Left cardiac atrium (tissue), 4 donors: ENCODE measurements around the gene PLEKHG5. TPM values are rescaled to one million over a fixed set of nuclear protein-coding genes. Genes with fewer than 3 reads are reported as not detected.
"Not testable (repeated sequence)": the region's sequence is repeated elsewhere in the genome, so short reads cannot be mapped to it uniquely, and the experiment has no call there.

Experiments used
- ATAC-seq, 2 donors: fragments of 200-7000 bp; cut with Tn5 transposase; one replicate each; pipeline ENCODE4 v1.9.1; 2020; ENCODE audit warnings: mild to moderate bottlenecking in 2 of 2, moderate library complexity in 2 of 2
- DNase-seq: peaks from one replicate; pipeline ENCODE4 v3.0.0-alpha.2; 2020
- intact Hi-C, 2 donors: fragments of 100-400 bp; cut with DNase I; formaldehyde crosslinking; loops; one replicate each; pipeline versions ENCODE4 v1.14.1 to v1.15.1; 2022 to 2023
- total RNA-seq, 2 donors: library from RNA; stranded (reverse); fragmentation: NEBNext Ultra II Directional; extraction: Animal tissue kit (Norgen Biotek cat#: 25700); gene quantifications; one replicate each; pipeline ENCODE4 v1.2.1, GENCODE V29; 2021
- donor health status: DM: no; HTN: yes; CAD: no.
- donor health status: DM: no; HTN: yes; CAD: no; lungs with severe emphysema.
- donor health status: DM: yes; HTN: yes; CAD: no.
- donor health status: Dilated cardiomyopathy.

Gene PLEKHG5
- total RNA-seq, 2 donors from 2014 or later = 10.7 to 11.8 TPM

DNA sequence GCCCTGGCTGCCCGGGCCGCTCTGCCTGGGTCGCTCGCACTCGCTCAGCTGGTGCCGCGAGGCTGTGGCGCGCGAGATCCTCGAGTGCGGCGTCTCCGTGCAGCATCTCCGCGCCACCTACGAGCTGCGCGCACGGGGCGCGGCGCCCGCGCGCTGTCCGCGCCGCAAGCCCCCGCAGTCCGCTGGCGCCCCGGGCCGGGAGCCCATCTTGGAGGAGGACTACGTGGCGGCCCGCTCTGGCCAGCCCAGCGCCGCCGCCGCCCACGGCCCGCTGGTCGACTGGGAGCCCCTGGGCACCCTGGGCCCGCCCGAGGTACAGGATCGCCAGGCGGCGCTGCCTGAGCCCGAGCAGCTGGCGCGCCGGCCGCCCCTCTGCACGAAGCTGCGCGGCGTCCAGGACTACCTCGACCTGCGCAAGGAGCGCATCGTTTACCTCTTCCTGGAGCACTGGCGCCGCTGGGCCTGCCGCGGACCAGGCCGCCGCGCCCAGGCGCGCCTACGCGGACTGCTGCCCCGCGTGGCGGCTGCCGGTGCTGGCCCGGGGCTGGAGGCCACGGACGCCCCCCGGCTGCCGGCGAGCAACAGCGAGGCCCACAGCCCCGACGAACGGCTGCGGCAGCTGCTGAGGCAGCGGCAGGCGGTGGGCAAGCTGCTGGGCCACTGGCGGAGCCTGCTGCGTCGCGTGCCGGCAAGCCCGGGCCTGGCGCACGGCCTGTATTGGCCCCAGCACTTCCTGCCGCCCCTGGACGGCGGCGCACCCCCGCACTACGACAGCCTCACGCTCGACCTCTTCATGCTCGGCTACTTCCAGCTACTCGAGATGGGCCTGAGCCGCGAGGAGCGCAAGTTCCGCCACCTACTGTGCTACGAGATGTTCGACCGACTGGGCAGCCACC is 36.4 kb downstream of the PLEKHG5 start:
- intact Hi-C loops = no loop called here
- ATAC-seq (no peak), DNase-seq (no peak)

DNA sequence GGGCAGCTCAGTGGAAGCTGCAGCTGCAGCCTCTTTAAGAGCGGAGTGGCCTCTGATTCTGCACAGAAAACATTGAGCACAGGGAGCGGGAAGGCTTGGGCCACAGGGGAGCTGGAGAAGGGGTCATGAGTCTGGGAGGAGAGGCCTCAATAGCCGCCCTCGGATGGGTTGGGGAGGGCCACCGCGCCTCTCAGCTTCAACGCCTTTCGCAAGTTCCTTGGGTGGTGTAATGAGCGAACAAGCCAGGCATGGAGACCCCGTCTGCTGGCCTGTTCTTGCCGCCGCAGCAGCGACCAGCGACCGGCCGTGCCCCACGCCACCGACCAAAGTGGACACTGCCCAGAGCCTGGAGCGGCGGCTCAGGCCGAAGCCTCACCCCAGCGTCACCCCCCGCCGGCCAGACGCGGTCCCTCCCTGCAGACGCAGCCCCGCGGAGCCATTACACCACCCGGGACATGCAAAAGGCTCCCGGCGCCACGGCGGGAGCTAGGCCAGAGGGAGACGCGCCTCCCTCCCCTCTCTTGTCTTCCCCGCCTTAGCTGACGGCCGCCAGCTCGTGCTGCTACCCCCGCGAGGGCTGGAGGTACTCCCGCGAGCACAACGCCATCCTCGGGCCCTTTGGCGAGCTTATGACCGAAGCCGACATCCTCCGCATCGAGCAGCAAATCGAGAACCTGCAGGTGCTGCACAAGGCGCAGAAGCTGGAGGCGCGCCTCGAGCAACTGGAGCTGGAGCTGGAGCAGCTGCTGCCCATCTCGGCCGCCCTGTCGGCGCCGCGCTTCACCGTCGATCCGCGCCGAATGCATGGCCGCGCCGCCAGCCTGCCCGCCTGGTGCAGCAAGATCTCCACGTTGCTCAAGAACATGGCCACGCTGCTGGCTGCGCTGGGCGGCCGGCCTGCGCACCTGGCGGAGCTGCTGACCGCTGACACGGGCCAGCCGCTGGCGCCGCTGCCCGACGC is 37.3 kb downstream of the PLEKHG5 start:
- ATAC-seq = peak in 1 of 2 donors; percentile 9
- DNase-seq, intact Hi-C loops: not testable (repeated sequence)

DNA sequence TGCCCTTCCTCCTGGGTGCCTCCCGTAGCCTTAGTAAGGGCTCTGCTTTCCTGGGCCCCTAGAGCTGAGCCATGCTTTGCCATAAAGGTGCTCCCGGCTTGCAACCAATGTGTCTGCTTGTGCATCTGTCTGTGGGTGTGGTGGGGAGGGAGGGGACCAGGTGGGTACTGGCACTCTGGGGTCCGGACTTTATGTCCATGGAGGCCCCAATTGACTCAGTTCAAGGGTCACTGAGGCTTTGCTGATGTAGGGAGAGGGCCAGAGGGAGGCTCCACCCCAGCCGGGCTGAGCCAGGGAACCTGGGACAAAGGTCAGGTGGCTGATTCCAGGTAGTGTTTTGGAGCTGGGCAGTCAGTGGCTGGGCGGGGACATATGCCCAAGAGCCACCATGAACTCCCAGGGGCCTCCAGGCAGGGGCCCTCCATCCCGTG is 40.5 kb downstream of the PLEKHG5 start:
- ATAC-seq (no peak), DNase-seq (no peak)
- intact Hi-C loops = no loop called here

GRCh38 chr1:6450486-6450885 is 41.0 kb downstream of the PLEKHG5 start:
- intact Hi-C loops, ATAC-seq, DNase-seq: not testable (repeated sequence)

GRCh38 chr1:6450005-6450450 is 41.4 kb downstream of the PLEKHG5 start:
- DNase-seq (no peak), ATAC-seq (no peak)
- intact Hi-C loops = no loop called here

- DNase-seq = no peak
- intact Hi-C loops = no loop called here
- ATAC-seq = peak; percentile 38 to 53
Measured at GRCh38 chr1:6448749-6449631, 42.5 kb downstream of the PLEKHG5 start.

GRCh38 chr1:6447818-6448748 is 43.4 kb downstream of the PLEKHG5 start:
- no peak for ATAC-seq
- DNase-seq = no peak
- intact Hi-C loops = no loop called here

DNA sequence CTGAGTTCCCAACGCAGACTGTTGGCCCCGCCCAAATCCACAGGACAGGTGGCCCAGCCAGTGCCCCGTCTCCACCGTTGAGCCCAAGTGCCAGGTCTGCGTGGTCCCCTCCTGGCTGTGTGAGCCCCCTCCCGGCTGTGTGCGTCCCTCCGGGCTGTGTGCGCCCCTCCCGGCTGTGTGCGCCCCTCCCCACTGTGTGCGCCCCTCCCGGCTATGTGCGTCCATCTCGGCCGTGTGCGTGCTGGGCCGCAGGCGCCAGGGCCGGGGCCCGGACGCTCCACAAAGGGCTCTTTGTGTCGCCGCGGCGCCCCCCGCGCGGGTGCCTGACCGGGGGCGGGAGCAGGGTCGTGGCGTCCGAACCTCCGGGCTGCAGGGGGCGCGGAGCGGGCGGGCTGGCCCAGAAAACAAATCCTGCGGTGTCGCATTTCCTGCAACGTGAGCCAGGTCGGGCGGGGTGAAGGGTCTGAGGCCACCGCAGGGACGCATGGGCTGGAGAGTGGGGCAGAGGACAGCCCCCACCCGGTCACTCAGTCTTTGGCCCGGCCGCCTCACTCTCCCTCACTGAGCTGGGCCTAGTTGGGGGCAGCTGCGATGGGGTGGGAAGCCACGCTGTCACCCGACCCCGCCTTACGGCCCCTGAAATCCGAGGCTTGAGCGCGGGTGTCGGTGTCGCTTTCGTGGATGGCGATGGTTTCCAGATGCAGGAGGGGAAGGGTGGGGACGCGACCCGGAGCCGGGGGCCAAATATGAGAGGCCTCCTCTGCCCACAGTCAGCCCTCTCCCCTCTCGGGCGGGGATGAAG is 44.2 kb downstream of the PLEKHG5 start:
- intact Hi-C loops = no loop called here
- DNase-seq = no peak
- ATAC-seq = no peak

- intact Hi-C loops = no loop called here
- ATAC-seq = no peak
Measured at GRCh38 chr1:6446665-6447015, 44.8 kb downstream of the PLEKHG5 start.

GRCh38 chr1:6445929-6446328 is 45.5 kb downstream of the PLEKHG5 start:
- intact Hi-C loops, ATAC-seq, DNase-seq: not testable (repeated sequence)

More at GRCh38 chr1:6446665-6447015, 44.8 kb downstream of the PLEKHG5 start:
- DNase-seq = no peak

DNA sequence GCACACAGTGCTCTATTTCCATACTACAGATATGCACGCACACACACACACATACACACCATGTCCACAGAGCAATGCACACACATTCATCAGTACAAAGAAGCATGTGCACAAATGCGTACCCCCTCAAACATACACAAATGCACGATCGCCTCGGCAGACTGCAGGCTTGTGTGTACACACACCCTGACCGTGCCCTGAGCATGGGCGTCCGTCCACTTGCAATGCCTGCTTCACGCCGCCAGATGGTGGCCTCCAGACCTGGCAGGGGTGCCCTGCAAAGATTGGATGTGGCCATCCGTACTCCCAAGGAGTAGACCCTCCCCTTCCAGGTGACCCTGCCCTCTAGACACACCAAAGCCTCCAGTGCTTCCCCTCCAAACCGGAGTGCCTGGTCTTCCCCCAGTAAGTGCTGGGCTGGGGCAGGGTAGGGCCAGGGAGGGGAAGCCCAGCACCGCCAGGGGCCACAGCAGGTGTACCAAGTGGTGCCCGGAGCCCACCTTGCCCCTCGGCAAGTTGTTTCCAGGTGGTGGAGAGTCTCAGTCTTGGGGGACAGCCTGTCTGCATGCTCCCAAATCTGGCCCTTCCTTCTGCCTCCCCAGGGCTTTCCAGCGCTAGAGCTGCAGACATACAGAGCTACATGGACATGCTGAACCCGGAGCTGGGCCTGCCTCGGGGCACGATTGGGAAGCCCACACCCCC is 46.3 kb downstream of the PLEKHG5 start:
- DNase-seq = no peak
- intact Hi-C loops = no loop called here

DNA sequence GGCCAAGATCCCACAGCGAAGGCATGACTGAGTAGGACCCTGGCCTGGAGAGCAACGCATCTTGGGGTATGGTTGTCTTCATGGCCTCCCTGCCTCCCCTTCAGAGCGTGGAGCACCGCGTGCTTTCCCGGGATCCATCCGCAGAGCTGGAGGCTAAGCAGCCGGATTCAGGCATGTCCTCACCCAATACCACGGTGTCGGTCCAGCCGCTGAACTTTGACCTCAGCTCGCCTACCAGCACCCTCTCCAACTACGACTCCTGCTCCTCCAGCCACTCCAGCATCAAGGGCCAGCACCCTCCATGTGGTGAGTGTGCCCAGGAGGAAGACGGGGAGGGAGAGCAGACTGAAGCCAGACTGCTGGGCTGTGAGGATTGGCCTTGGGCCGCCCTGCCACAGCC is 47.1 kb downstream of the PLEKHG5 start:
- no peak for ATAC-seq
- no peak for DNase-seq
- intact Hi-C loops = no loop called here

More for the DNA sequence above, 46.3 kb downstream of the PLEKHG5 start:
- ATAC-seq = peak; percentile 25 to 35

DNA sequence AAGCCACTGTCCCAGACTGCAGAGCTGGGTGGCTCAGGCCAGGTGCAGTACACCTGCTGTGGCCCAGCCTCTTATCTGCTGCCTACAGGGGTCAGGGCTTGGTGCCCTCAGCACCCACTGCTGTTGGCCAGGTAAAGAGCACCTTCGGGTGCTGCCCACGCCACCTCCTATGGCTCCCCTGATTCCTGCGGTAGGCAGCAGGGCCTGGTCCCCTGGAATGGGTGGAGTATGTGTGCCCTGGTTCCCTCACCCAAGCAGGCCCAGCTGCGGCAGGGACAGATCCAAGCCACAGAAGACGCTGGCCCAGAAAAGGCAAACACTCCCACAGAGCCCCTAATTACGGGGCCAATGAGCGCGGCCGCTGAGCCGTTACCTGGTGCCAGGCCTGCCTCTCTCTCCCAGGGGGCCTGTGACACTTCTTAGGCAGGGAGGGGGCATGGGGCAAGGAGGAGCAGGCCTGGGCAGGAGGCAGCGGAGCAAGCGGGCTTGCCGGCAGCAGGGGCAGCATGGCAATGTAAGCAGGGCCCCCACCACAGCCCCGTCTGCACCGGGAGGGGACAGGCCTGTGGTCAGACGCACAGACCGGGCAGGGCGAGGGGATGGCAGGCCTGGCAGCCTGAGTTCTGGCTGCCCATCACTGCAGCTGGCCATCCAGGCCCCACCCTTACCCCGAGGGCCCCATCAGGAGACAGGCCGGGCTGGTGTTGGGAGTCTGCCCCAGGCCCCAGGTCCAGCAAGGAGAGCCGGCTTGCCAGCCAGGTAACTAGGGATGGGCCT is 47.9 kb downstream of the PLEKHG5 start:
- intact Hi-C loops = no loop called here
- ATAC-seq = no peak
- no peak for DNase-seq

DNA sequence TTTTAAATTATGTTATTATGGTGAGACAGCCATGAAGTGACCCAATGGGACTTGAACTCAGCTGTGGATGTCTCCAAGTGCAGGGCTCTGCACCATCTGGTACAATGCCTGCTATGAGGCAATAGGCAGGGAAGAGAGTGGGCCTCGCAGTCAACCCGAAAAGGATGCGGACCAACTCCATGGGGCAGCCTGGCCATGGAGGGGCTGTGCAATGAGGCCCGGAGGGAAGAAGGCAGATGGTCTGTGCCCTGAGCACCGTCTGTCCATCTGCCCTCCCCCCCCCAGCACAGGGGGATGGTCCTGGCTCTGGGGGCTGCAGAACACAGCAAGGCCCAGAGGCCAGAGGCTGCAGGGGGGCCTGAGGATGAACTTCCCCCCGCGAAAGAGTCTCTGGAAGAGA is 49.9 kb downstream of the PLEKHG5 start:
- ATAC-seq (no peak), DNase-seq (no peak)
- intact Hi-C loops = no loop called here
